Liver (tissue), 3 donors: ENCODE measurements around the gene HIBADH.

Experiments
- EGR1 ChIP-seq, 2 donors: IDR thresholded peaks; 2 replicates each; pipeline ENCODE4 v1.6.1; 2016 to 2018; ENCODE audit warnings: antibody characterized with exemption in 2 of 2, low read depth in 2 of 2
- FOXA2 ChIP-seq: IDR thresholded peaks from 2 replicates; pipeline ENCODE4 v1.6.1; 2016; ENCODE audit warnings: antibody characterized with exemption
- GABPA ChIP-seq, 2 donors: IDR thresholded peaks in 1 of 2; conservative IDR thresholded peaks in 1 of 2; 2 replicates each; pipeline ENCODE4 v1.6.1; 2016; ENCODE audit warnings: antibody characterized with exemption in 2 of 2, mild to moderate bottlenecking in 1 of 2, moderate library complexity in 1 of 2
- HNF4G ChIP-seq: IDR thresholded peaks from 2 replicates; pipeline ENCODE4 v1.6.1; 2016; ENCODE audit warnings: antibody characterized with exemption
- JUND ChIP-seq, 2 donors: IDR thresholded peaks; 2 replicates each; pipeline ENCODE4 v1.6.1; 2016; ENCODE audit warnings: antibody characterized with exemption in 2 of 2
- RAD21 ChIP-seq, 2 donors: IDR thresholded peaks; 2 replicates each; pipeline ENCODE4 v1.6.1; 2016; ENCODE audit warnings: antibody characterized with exemption in 2 of 2, mild to moderate bottlenecking in 2 of 2
- RXRA ChIP-seq, 2 donors: IDR thresholded peaks; 2 replicates each; pipeline ENCODE4 v1.6.1; 2017 to 2018; ENCODE audit warnings: antibody characterized with exemption in 2 of 2, mild to moderate bottlenecking in 1 of 2
- SP1 ChIP-seq: IDR thresholded peaks from 2 replicates; pipeline ENCODE4 v1.6.1; 2018; ENCODE audit warnings: antibody characterized with exemption, mild to moderate bottlenecking
- TAF1 ChIP-seq: conservative IDR thresholded peaks from 2 replicates; pipeline ENCODE4 v1.6.1; 2016; ENCODE audit warnings: antibody characterized with exemption, mild to moderate bottlenecking
- YY1 ChIP-seq: IDR thresholded peaks from 2 replicates; pipeline ENCODE4 v1.6.1; 2016; ENCODE audit warnings: antibody characterized with exemption, mild to moderate bottlenecking
- TF ChIP-seq, protein P1 (sequence below): fragments of 150-350 bp; IDR thresholded peaks from 2 replicates; pipeline ENCODE4 v1.5.1; 2017; ENCODE audit warnings: improper control_type of control experiment, low read depth, low read length; ENCODE audit not compliant: missing input control
- TF ChIP-seq, protein P2 (sequence below): IDR thresholded peaks from 2 replicates; pipeline ENCODE4 v1.6.1; 2016; ENCODE audit warnings: antibody characterized with exemption
- TF ChIP-seq, protein P3 (sequence below): IDR thresholded peaks from 2 replicates; pipeline ENCODE4 v1.6.1; 2016; ENCODE audit warnings: antibody characterized with exemption
- TF ChIP-seq, protein P4 (sequence below): IDR thresholded peaks from 2 replicates; pipeline ENCODE4 v1.6.1; 2016; ENCODE audit warnings: antibody characterized with exemption, mild to moderate bottlenecking
- donor health status: healthy.
- donor health status: healthy.

DNA sequence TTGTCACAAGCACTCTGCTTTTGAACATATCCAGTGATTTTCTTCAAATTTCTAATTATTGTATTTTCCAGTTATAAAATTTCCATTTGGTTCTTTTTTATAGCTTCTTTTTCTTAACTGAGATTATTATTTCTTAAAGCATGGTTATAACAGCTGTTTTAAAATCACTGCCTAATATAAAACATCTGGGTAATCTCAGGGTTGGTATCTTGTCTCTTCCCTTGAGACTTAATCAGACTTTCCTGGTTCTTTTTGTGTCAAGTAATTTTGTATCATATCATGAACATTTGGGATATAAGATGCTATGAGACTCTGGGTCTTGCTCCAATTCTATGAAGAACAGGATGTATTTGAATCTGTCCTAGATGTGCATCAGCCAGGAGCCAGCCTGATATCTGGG, 93.6 kb downstream of the HIBADH start:
- TF ChIP-seq, protein P1, sequence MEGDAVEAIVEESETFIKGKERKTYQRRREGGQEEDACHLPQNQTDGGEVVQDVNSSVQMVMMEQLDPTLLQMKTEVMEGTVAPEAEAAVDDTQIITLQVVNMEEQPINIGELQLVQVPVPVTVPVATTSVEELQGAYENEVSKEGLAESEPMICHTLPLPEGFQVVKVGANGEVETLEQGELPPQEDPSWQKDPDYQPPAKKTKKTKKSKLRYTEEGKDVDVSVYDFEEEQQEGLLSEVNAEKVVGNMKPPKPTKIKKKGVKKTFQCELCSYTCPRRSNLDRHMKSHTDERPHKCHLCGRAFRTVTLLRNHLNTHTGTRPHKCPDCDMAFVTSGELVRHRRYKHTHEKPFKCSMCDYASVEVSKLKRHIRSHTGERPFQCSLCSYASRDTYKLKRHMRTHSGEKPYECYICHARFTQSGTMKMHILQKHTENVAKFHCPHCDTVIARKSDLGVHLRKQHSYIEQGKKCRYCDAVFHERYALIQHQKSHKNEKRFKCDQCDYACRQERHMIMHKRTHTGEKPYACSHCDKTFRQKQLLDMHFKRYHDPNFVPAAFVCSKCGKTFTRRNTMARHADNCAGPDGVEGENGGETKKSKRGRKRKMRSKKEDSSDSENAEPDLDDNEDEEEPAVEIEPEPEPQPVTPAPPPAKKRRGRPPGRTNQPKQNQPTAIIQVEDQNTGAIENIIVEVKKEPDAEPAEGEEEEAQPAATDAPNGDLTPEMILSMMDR, result no peak
- TF ChIP-seq, protein P2, sequence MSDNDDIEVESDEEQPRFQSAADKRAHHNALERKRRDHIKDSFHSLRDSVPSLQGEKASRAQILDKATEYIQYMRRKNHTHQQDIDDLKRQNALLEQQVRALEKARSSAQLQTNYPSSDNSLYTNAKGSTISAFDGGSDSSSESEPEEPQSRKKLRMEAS, result no peak
- TF ChIP-seq, protein P3, sequence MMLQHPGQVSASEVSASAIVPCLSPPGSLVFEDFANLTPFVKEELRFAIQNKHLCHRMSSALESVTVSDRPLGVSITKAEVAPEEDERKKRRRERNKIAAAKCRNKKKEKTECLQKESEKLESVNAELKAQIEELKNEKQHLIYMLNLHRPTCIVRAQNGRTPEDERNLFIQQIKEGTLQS, result no peak
- TF ChIP-seq TAF1 (no peak), GABPA (IDR thresholded peaks at IDR 0.05 in 1 of 2, conservative IDR thresholded peaks at IDR 0.05 in 1 of 2) (no peak), FOXA2 (no peak), YY1 (no peak), JUND (IDR thresholded peaks at IDR 0.05) (no peak), SP1 (no peak), HNF4G (no peak), EGR1 (IDR thresholded peaks at IDR 0.05; ENCODE audit: low read depth in 2 of 2) (no peak), RAD21 (IDR thresholded peaks at IDR 0.05) (no peak), RXRA (IDR thresholded peaks at IDR 0.05) (no peak)
- TF ChIP-seq, protein P4, sequence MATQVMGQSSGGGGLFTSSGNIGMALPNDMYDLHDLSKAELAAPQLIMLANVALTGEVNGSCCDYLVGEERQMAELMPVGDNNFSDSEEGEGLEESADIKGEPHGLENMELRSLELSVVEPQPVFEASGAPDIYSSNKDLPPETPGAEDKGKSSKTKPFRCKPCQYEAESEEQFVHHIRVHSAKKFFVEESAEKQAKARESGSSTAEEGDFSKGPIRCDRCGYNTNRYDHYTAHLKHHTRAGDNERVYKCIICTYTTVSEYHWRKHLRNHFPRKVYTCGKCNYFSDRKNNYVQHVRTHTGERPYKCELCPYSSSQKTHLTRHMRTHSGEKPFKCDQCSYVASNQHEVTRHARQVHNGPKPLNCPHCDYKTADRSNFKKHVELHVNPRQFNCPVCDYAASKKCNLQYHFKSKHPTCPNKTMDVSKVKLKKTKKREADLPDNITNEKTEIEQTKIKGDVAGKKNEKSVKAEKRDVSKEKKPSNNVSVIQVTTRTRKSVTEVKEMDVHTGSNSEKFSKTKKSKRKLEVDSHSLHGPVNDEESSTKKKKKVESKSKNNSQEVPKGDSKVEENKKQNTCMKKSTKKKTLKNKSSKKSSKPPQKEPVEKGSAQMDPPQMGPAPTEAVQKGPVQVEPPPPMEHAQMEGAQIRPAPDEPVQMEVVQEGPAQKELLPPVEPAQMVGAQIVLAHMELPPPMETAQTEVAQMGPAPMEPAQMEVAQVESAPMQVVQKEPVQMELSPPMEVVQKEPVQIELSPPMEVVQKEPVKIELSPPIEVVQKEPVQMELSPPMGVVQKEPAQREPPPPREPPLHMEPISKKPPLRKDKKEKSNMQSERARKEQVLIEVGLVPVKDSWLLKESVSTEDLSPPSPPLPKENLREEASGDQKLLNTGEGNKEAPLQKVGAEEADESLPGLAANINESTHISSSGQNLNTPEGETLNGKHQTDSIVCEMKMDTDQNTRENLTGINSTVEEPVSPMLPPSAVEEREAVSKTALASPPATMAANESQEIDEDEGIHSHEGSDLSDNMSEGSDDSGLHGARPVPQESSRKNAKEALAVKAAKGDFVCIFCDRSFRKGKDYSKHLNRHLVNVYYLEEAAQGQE, result no peak
